HUDEP-2 (cell line): ENCODE measurements around the gene UBE2L5.

Experiments
- DNase-seq, 76 experiments: peaks; one replicate each; lab custom pipeline; 2025; ENCODE audit not compliant: unreplicated experiment in 76 of 76; lab: John Stamatoyannopoulos, UW

Gene UBE2L5

GRCh38 chr13:30465593-30466357 is 43.5 kb downstream of the UBE2L5 start, which contains the start of gene HMGB1:
Gene HMGB1 (minus strand): TSS chr13:30465936. CDS start chr13:30463680, 2,256 bp downstream.
- peak; percentile 73 to 99 (median 97) for DNase-seq

GRCh38 chr13:30466358-30466714 is 44.0 kb downstream of the UBE2L5 start:
- DNase-seq, result peak in 18 of 76 experiments; percentile 42 to 69 (median 58)

- DNase-seq, result peak in 50 of 76 experiments; percentile 7 to 81 (median 34)
Measured at GRCh38 chr13:30466841-30467252, 44.6 kb downstream of the UBE2L5 start.

GRCh38 chr13:30473675-30474074 is 51.4 kb downstream of the UBE2L5 start:
- no peak for DNase-seq

GRCh38 chr13:30477346-30478195 is 55.3 kb downstream of the UBE2L5 start:
- peak in 3 of 76 experiments; percentile 4 to 16 (median 13) for DNase-seq
